GM18499 (cell line): ENCODE data around the gene GRK7.
"Not testable (repeated sequence)": the region's sequence is repeated elsewhere in the genome, so short reads cannot be mapped to it uniquely, and the experiment has no call there.

Source experiments
- ATAC-seq: cut with Tn5 transposase; IDR thresholded peaks from one replicate; pipeline ENCODE4 v1.9.1; 2021; ENCODE audit warnings: moderate number of reproducible peaks; ENCODE audit not compliant: insufficient read depth, unreplicated experiment

The GRK7 gene

GRCh38 chr3:141754032-141754431 is 9.2 kb upstream of the GRK7 start:
- ATAC-seq = no peak

GRCh38 chr3:141762552-141762951 is 656 bp upstream of the GRK7 start:
- ATAC-seq = not testable (repeated sequence)

- no peak for ATAC-seq
Measured at GRCh38 chr3:141764045-141764444, 837 bp downstream of the GRK7 start.

- ATAC-seq = no peak
Measured at GRCh38 chr3:141764465-141764864, 1.3 kb downstream of the GRK7 start.

- no peak for ATAC-seq
Measured at GRCh38 chr3:141764986-141765385, 1.8 kb downstream of the GRK7 start.

GRCh38 chr3:141767066-141767465 is 3.9 kb downstream of the GRK7 start:
- ATAC-seq = no peak

- no peak for ATAC-seq
Measured at GRCh38 chr3:141769221-141769894, 6.2 kb downstream of the GRK7 start.

- ATAC-seq = no peak
Measured at GRCh38 chr3:141773676-141774075, 10.5 kb downstream of the GRK7 start.

- no peak for ATAC-seq
Measured at GRCh38 chr3:141776376-141776775, 13.2 kb downstream of the GRK7 start.

- no peak for ATAC-seq
Measured at GRCh38 chr3:141776885-141777284, 13.7 kb downstream of the GRK7 start.

GRCh38 chr3:141777957-141778813 is 15.0 kb downstream of the GRK7 start:
- ATAC-seq = no peak

- ATAC-seq = no peak
Measured at GRCh38 chr3:141779667-141780066, 16.5 kb downstream of the GRK7 start.

- no peak for ATAC-seq
Measured at GRCh38 chr3:141782386-141782932, 19.3 kb downstream of the GRK7 start.

GRCh38 chr3:141783632-141784031 is 20.4 kb downstream of the GRK7 start:
- ATAC-seq = no peak

- no peak for ATAC-seq
Measured at GRCh38 chr3:141784096-141784495, 20.9 kb downstream of the GRK7 start.

- ATAC-seq = no peak
Measured at GRCh38 chr3:141784531-141784930, 21.3 kb downstream of the GRK7 start.

- ATAC-seq = no peak
Measured at GRCh38 chr3:141788149-141788548, 24.9 kb downstream of the GRK7 start.

- not testable (repeated sequence) for ATAC-seq
Measured at GRCh38 chr3:141788750-141789149, 25.5 kb downstream of the GRK7 start.

GRCh38 chr3:141789281-141789680 is 26.1 kb downstream of the GRK7 start:
- ATAC-seq = no peak

GRCh38 chr3:141790171-141790570 is 27.0 kb downstream of the GRK7 start:
- ATAC-seq = no peak

GRCh38 chr3:141792495-141792894 is 29.3 kb downstream of the GRK7 start:
- ATAC-seq = no peak
